SK-N-SH treated with all-trans-retinoic acid at 6 μM for 48 hours (cell line): ENCODE results near the gene DCXR.

ENCODE experiments used
- ATAC-seq: fragments of 200-7000 bp; cut with Tn5 transposase; 3 replicates; pipeline ENCODE4 v1.9.1; 2020; ENCODE audit warnings: mild to moderate bottlenecking, moderate library complexity
- ARNTL ChIP-seq: fragments of 450-650 bp; formaldehyde crosslinking; IDR thresholded peaks from 2 replicates; pipeline ENCODE4 v1.5.0; 2020; ENCODE audit warnings: low read depth, mild to moderate bottlenecking, moderate library complexity, borderline replicate concordance
- BACH2 ChIP-seq: fragments of 250-450 bp; sonication (Bioruptor Pico); IDR thresholded peaks from 2 replicates; pipeline ENCODE4 v1.9.0; 2021; ENCODE audit warnings: mild to moderate bottlenecking, borderline replicate concordance
- CSDC2 ChIP-seq: fragments of 250-450 bp; sonication (Bioruptor Pico); IDR thresholded peaks from 2 replicates; pipeline ENCODE4 v1.5.0; 2020; ENCODE audit warnings: mild to moderate bottlenecking, moderate library complexity
- ESRRG ChIP-seq: fragments of 250-450 bp; sonication (Bioruptor Pico); IDR thresholded peaks from 2 replicates; pipeline ENCODE4 v1.6.1; 2021; ENCODE audit warnings: mild to moderate bottlenecking
- GLIS3 ChIP-seq: fragments of 250-450 bp; sonication (Bioruptor Pico); IDR thresholded peaks from 2 replicates; pipeline ENCODE4 v1.5.0; 2020; ENCODE audit warnings: mild to moderate bottlenecking, moderate library complexity
- ISL1 ChIP-seq: fragments of 250-450 bp; sonication (Bioruptor Pico); IDR thresholded peaks from 2 replicates; pipeline ENCODE4 v2.1.2; 2022; ENCODE audit warnings: mild to moderate bottlenecking, moderate library complexity
- OSR1 ChIP-seq: fragments of 250-450 bp; sonication (Bioruptor Pico); IDR thresholded peaks from 2 replicates; pipeline ENCODE4 v1.8.0; 2022; ENCODE audit warnings: moderate library complexity, mild to moderate bottlenecking, inconsistent platforms
- PPARA ChIP-seq: fragments of 250-450 bp; sonication (Bioruptor Pico); IDR thresholded peaks from 2 replicates; pipeline ENCODE4 v1.5.0; 2020; ENCODE audit warnings: mild to moderate bottlenecking, borderline replicate concordance
- SNAI2 ChIP-seq: fragments of 250-450 bp; sonication (Bioruptor Pico); IDR thresholded peaks from 2 replicates; pipeline ENCODE4 v1.5.0; 2020; ENCODE audit warnings: mild to moderate bottlenecking, moderate library complexity
- TOX ChIP-seq: fragments of 250-450 bp; sonication (Bioruptor Pico); IDR thresholded peaks from 2 replicates; pipeline ENCODE4 v1.8.0; 2021; ENCODE audit warnings: mild to moderate bottlenecking, moderate library complexity, borderline replicate concordance
- ZC3H10 ChIP-seq: fragments of 250-450 bp; sonication (Bioruptor Pico); IDR thresholded peaks from 2 replicates; pipeline ENCODE4 v1.5.1; 2021; ENCODE audit warnings: mild to moderate bottlenecking, moderate library complexity
- ZFP3 ChIP-seq: fragments of 250-450 bp; sonication (Bioruptor Pico); IDR thresholded peaks from 2 replicates; pipeline ENCODE4 v1.5.0; 2020; ENCODE audit warnings: mild to moderate bottlenecking, moderate library complexity
- ZFP30 ChIP-seq: fragments of 450-650 bp; formaldehyde crosslinking; IDR thresholded peaks from 2 replicates; pipeline ENCODE4 v1.5.0; 2022; ENCODE audit warnings: mild to moderate bottlenecking, moderate library complexity
- ZNF565 ChIP-seq: fragments of 450-650 bp; formaldehyde crosslinking; conservative IDR thresholded peaks from 2 replicates; pipeline ENCODE4 v1.5.0; 2020; ENCODE audit warnings: low read depth, mild to moderate bottlenecking, moderate library complexity
- ZNF70 ChIP-seq: fragments of 450-650 bp; formaldehyde crosslinking; IDR thresholded peaks from 2 replicates; pipeline ENCODE4 v1.5.0; 2020; ENCODE audit warnings: mild to moderate bottlenecking, moderate library complexity
- ZNF8 ChIP-seq: fragments of 450-650 bp; formaldehyde crosslinking; IDR thresholded peaks from 2 replicates; pipeline ENCODE4 v1.5.0; 2020; ENCODE audit warnings: mild to moderate bottlenecking, moderate library complexity
- TF ChIP-seq, protein P1 (sequence below): fragments of 250-450 bp; sonication (Bioruptor Pico); IDR thresholded peaks from 2 replicates; pipeline ENCODE4 v1.5.1; 2021; ENCODE audit warnings: mild to moderate bottlenecking, moderate library complexity
- TF ChIP-seq, protein P2 (sequence below): fragments of 250-450 bp; sonication (Bioruptor Pico); IDR thresholded peaks from 2 replicates; pipeline ENCODE4 v1.5.0; 2020; ENCODE audit warnings: mild to moderate bottlenecking, moderate library complexity
- TF ChIP-seq, protein P3 (sequence below): fragments of 250-450 bp; sonication (Bioruptor Pico); IDR thresholded peaks from 2 replicates; pipeline ENCODE4 v1.8.0; 2020; ENCODE audit warnings: mild to moderate bottlenecking, moderate library complexity, borderline replicate concordance
- TF ChIP-seq, protein P4 (sequence below): fragments of 250-450 bp; sonication (Bioruptor Pico); IDR thresholded peaks from 2 replicates; pipeline ENCODE4 v1.8.0; 2021; ENCODE audit warnings: low read depth, mild to moderate bottlenecking, moderate library complexity, borderline replicate concordance
- TF ChIP-seq, protein P5 (sequence below): fragments of 250-450 bp; sonication (Bioruptor Pico); IDR thresholded peaks from 2 replicates; pipeline ENCODE4 v1.5.1; 2020; ENCODE audit warnings: low read depth, mild to moderate bottlenecking, moderate library complexity

The DCXR gene

DNA sequence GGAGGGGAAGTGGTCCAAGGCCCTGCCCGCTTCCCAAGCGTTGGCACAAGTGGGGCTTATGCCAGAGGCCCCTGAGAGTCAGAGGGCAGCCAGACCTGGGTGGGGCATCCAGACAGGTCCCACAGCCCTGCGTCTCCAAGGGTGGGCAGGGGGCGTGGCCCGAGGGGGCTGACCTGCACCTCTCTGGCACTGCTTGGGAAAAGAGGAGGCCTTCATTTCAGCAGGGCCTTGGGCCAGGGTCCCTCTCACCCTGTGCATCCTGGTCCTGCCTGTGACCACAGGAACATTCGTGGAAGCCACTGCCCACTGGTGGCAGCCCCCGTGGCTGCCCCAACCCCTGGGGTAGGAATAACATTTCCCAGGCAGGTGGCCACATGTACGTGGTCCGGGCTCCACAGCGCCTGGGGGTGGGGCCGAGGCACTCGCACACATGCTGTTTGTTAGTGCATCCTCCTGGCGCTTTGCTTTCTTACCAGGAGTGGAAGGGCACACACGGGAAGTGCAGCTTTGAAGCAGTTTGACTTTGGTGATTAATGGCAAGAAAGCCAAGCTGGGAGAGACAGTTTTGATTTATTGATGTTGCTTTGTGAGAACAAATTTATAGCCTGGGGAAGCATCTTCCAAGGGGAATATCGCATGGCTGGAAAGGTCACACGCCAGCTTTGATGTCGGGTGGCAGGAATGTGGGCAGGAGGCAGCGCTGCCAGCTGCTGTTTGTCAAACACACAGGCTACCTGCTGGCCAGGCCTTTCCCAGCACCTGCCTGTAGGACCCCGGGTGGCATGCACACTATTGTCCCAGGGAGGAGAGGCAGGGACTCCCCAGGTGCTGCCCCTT lies 19.1 kb downstream of the DCXR start:
- TF ChIP-seq, protein P1, sequence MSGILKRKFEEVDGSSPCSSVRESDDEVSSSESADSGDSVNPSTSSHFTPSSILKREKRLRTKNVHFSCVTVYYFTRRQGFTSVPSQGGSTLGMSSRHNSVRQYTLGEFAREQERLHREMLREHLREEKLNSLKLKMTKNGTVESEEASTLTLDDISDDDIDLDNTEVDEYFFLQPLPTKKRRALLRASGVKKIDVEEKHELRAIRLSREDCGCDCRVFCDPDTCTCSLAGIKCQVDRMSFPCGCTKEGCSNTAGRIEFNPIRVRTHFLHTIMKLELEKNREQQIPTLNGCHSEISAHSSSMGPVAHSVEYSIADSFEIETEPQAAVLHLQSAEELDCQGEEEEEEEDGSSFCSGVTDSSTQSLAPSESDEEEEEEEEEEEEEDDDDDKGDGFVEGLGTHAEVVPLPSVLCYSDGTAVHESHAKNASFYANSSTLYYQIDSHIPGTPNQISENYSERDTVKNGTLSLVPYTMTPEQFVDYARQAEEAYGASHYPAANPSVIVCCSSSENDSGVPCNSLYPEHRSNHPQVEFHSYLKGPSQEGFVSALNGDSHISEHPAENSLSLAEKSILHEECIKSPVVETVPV: no peak
- TF ChIP-seq ZNF8 (CRISPR knock-in tag): no peak
- TF ChIP-seq, protein P2, sequence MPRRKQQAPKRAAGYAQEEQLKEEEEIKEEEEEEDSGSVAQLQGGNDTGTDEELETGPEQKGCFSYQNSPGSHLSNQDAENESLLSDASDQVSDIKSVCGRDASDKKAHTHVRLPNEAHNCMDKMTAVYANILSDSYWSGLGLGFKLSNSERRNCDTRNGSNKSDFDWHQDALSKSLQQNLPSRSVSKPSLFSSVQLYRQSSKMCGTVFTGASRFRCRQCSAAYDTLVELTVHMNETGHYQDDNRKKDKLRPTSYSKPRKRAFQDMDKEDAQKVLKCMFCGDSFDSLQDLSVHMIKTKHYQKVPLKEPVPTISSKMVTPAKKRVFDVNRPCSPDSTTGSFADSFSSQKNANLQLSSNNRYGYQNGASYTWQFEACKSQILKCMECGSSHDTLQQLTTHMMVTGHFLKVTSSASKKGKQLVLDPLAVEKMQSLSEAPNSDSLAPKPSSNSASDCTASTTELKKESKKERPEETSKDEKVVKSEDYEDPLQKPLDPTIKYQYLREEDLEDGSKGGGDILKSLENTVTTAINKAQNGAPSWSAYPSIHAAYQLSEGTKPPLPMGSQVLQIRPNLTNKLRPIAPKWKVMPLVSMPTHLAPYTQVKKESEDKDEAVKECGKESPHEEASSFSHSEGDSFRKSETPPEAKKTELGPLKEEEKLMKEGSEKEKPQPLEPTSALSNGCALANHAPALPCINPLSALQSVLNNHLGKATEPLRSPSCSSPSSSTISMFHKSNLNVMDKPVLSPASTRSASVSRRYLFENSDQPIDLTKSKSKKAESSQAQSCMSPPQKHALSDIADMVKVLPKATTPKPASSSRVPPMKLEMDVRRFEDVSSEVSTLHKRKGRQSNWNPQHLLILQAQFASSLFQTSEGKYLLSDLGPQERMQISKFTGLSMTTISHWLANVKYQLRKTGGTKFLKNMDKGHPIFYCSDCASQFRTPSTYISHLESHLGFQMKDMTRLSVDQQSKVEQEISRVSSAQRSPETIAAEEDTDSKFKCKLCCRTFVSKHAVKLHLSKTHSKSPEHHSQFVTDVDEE: no peak
- no peak for TF ChIP-seq ZFP3 (CRISPR knock-in tag)
- no peak for TF ChIP-seq ARNTL (CRISPR knock-in tag)
- no peak for TF ChIP-seq CSDC2
- TF ChIP-seq ZNF70 (CRISPR knock-in tag): no peak
- TF ChIP-seq ZC3H10 (CRISPR knock-in tag): no peak
- no peak for TF ChIP-seq PPARA
- no peak for TF ChIP-seq BACH2 (CRISPR knock-in tag)
- TF ChIP-seq, protein P3, sequence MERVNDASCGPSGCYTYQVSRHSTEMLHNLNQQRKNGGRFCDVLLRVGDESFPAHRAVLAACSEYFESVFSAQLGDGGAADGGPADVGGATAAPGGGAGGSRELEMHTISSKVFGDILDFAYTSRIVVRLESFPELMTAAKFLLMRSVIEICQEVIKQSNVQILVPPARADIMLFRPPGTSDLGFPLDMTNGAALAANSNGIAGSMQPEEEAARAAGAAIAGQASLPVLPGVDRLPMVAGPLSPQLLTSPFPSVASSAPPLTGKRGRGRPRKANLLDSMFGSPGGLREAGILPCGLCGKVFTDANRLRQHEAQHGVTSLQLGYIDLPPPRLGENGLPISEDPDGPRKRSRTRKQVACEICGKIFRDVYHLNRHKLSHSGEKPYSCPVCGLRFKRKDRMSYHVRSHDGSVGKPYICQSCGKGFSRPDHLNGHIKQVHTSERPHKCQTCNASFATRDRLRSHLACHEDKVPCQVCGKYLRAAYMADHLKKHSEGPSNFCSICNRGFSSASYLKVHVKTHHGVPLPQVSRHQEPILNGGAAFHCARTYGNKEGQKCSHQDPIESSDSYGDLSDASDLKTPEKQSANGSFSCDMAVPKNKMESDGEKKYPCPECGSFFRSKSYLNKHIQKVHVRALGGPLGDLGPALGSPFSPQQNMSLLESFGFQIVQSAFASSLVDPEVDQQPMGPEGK (CRISPR knock-in tag): no peak
- TF ChIP-seq ESRRG: no peak
- no peak for TF ChIP-seq ISL1 (CRISPR knock-in tag)
- no peak for TF ChIP-seq GLIS3 (CRISPR knock-in tag)
- ATAC-seq: no peak

DNA sequence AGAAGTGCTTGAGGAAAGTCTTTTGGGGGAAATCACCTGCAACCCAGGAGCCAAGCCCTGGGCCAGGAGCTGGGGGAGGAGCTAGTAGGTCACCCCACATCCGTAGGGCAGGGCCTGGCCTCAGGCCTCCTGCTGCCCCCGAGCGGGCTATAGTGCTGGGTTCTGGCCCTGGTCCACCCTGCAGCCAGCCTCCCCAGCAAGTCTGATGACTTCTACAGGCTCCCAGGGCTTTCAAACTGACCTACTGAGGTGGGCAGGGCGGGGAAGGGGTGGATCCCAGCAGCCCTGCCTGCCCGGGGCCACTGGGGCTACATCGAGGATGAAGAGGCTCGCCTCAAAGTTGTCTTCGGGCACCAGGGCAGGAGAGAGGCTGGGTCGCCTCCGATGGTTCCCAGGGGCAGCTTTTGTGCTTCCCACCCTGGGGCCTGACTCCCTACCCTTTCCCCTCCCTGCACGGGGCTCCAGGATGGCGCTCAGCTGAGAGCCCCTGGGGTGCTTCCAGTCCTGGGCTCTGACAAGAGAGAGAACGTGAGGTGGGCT lies 19.8 kb downstream of the DCXR start:
- TF ChIP-seq OSR1 (CRISPR knock-in tag): no peak
- TF ChIP-seq ZFP3 (CRISPR knock-in tag): no peak
- TF ChIP-seq, protein P3 (CRISPR knock-in tag): no peak
- TF ChIP-seq ZNF8 (CRISPR knock-in tag): no peak
- TF ChIP-seq TOX (CRISPR knock-in tag): no peak
- no peak for TF ChIP-seq CSDC2
- TF ChIP-seq ISL1 (CRISPR knock-in tag): no peak
- TF ChIP-seq PPARA: no peak
- TF ChIP-seq, protein P4, sequence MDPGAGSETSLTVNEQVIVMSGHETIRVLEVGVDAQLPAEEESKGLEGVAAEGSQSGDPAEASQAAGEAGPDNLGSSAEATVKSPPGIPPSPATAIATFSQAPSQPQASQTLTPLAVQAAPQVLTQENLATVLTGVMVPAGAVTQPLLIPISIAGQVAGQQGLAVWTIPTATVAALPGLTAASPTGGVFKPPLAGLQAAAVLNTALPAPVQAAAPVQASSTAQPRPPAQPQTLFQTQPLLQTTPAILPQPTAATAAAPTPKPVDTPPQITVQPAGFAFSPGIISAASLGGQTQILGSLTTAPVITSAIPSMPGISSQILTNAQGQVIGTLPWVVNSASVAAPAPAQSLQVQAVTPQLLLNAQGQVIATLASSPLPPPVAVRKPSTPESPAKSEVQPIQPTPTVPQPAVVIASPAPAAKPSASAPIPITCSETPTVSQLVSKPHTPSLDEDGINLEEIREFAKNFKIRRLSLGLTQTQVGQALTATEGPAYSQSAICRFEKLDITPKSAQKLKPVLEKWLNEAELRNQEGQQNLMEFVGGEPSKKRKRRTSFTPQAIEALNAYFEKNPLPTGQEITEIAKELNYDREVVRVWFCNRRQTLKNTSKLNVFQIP: no peak
- TF ChIP-seq, protein P5, sequence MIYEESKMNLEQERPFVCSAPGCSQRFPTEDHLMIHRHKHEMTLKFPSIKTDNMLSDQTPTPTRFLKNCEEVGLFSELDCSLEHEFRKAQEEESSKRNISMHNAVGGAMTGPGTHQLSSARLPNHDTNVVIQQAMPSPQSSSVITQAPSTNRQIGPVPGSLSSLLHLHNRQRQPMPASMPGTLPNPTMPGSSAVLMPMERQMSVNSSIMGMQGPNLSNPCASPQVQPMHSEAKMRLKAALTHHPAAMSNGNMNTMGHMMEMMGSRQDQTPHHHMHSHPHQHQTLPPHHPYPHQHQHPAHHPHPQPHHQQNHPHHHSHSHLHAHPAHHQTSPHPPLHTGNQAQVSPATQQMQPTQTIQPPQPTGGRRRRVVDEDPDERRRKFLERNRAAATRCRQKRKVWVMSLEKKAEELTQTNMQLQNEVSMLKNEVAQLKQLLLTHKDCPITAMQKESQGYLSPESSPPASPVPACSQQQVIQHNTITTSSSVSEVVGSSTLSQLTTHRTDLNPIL (CRISPR knock-in tag): no peak
- no peak for TF ChIP-seq ZNF565 (CRISPR knock-in tag)
- TF ChIP-seq ZFP30 (CRISPR knock-in tag): no peak
- TF ChIP-seq, protein P2: no peak
- no peak for TF ChIP-seq ZC3H10 (CRISPR knock-in tag)
- TF ChIP-seq SNAI2 (CRISPR knock-in tag): no peak
- TF ChIP-seq BACH2 (CRISPR knock-in tag): no peak
- TF ChIP-seq, protein P1: no peak
- TF ChIP-seq GLIS3 (CRISPR knock-in tag): no peak
- ATAC-seq: no peak
